ENCODE data around the gene MKS1. TPM values are rescaled to one million over a fixed set of nuclear protein-coding genes. Genes with fewer than 3 reads are reported as not detected.

Gene MKS1
- total and polyA plus RNA-seq, 2 donors (not counting 3 experiments of a cell fraction or from before 2014, with no cell fraction given) = 12.2 to 13.2 TPM

- Histone ChIP-seq H3K4me3 (replicated peaks in 1 of 3; ENCODE audit: insufficient read depth in 1 of 3, low read depth in 1 of 3, low read length in 3 of 3) (no peak overlapping the region), H3K9ac (replicated peaks; ENCODE audit: extremely low read depth, insufficient read depth, low read length) (no peak overlapping the region), H4K20me1 (replicated peaks; ENCODE audit: control insufficient read depth, extremely low read depth, insufficient read depth, low read length) (no peaks in the 10 kb centered on the region), H2AFZ (ENCODE audit: low read depth, low read length) (no peak overlapping the region), H3K4me1 (ENCODE audit: control insufficient read depth, extremely low read depth, insufficient read depth, low read length) (no peaks in the 10 kb centered on the region), H3K36me3 (ENCODE audit: control insufficient read depth in 2 of 2, extremely low read depth in 1 of 2, insufficient read depth in 2 of 2, low read length in 2 of 2) (no peaks in the 10 kb centered on the region), H3K27ac (ENCODE audit: insufficient read depth, low read depth, low read length) (no peak overlapping the region), H3K79me2 (ENCODE audit: control insufficient read depth, insufficient read depth, low read length) (no peaks in the 10 kb centered on the region), H3K9me1 (replicated peaks; ENCODE audit: control insufficient read depth, extremely low read depth, insufficient read depth, low read length) (no peaks in the 10 kb centered on the region), H3K4me2 (ENCODE audit: insufficient read depth, low read length) (no peak overlapping the region), H3K9me3 (replicated peaks; ENCODE audit: control insufficient read depth, insufficient read depth, low read length) (no peaks in the 10 kb centered on the region), H3K27me3 (ENCODE audit: control insufficient read depth in 2 of 2, insufficient read depth in 2 of 2, low read length in 2 of 2) (peaks cover 11 to 38% of the 10 kb centered on the region in 2 experiments)
- BruUV-seq (replicated peaks) = no TSS peak
- ChIA-PET POLR2A (no interaction called here), CTCF (no interaction called here)
- dilution Hi-C loops (cut with MboI; ENCODE audit: extremely low pct_ligation_motif_present, low sequenced_read_pairs) (no loop called here), intact Hi-C loops (cut with micrococcal nuclease) (no loop called here)
- TF ChIP-seq CTCF (IDR thresholded peaks at IDR 0.05; ENCODE audit: extremely low read depth in 1 of 2, insufficient read depth in 1 of 2, low read depth in 1 of 2, low read length in 2 of 2) (no peak), POLR2AphosphoS5 (IDR thresholded peaks at IDR 0.05; ENCODE audit: insufficient read depth, low read depth, low read length) (no peak), MYC (IDR thresholded peaks at IDR 0.05; ENCODE audit: low read depth, low read length) (no peak), GATA2 (IDR thresholded peaks at IDR 0.05; ENCODE audit: insufficient read depth, insufficient read length, low read depth, low read length) (no peak), MAX (IDR thresholded peaks at IDR 0.05; ENCODE audit: insufficient read depth, insufficient read length) (no peak), JUN (IDR thresholded peaks at IDR 0.05; ENCODE audit: borderline replicate concordance, insufficient read depth, insufficient read length, low read depth) (no peak)
- no peak for FAIRE-seq
- DNase-seq (ENCODE audit: low read depth, low spot score) = no peak
Observed at GRCh38 chr17:58239987-58240386, 20.9 kb upstream of the MKS1 start.
